Measurements from ENCODE around the gene C1QC. TPM values are rescaled to one million over a fixed set of nuclear protein-coding genes. Genes with fewer than 3 reads are reported as not detected.

C1QC gene
- total and polyA plus RNA-seq, 2 donors (not counting 1 experiment from before 2014, with no cell fraction given) = not detected

GRCh38 chr1:22670352-22670975 lies 27.0 kb downstream of the C1QC start:
- Histone ChIP-seq H3K4me2 (replicated peaks; ENCODE audit: low read depth, low read length, poor library complexity, severe bottlenecking) (no peak overlapping the region), H4K20me1 (ENCODE audit: control insufficient read depth, insufficient read depth, low read length, poor library complexity, severe bottlenecking) (no peaks in the 10 kb centered on the region), H2AFZ (ENCODE audit: insufficient read depth, low read depth, low read length, poor library complexity, severe bottlenecking) (no peak overlapping the region), H3K79me2 (ENCODE audit: control insufficient read depth, insufficient read depth, low read length) (no peaks in the 10 kb centered on the region), H3K4me1 (ENCODE audit: control insufficient read depth in 2 of 2, insufficient read depth in 2 of 2, low read length in 2 of 2) (no peaks in the 10 kb centered on the region), H3K4me3 (ENCODE audit: control extremely low read depth in 1 of 5, extremely low read depth in 1 of 5, insufficient read depth in 1 of 5, low read depth in 2 of 5, low read length in 4 of 5) (no peak overlapping the region), H3K9me3 (ENCODE audit: control extremely low read depth in 1 of 3, control insufficient read depth in 2 of 3, insufficient read depth in 1 of 3, low read length in 2 of 3) (no peaks in the 10 kb centered on the region), H3K36me3 (replicated peaks in 1 of 2; ENCODE audit: control extremely low read depth in 1 of 2, control insufficient read depth in 1 of 2, extremely low read depth in 1 of 2, insufficient read depth in 2 of 2, low read length in 1 of 2) (no peaks in the 10 kb centered on the region), H3K27ac (ENCODE audit: low read length in 2 of 2) (no peak overlapping the region), H3K9ac (ENCODE audit: low read length) (no peak overlapping the region), H3K27me3 (replicated peaks in 1 of 4; ENCODE audit: control extremely low read depth in 1 of 4, control insufficient read depth in 3 of 4, insufficient read depth in 4 of 4, low read length in 3 of 4) (peaks cover 0 to 30% (median 8%) of the 10 kb centered on the region in 4 experiments)
- CTCF ChIA-PET = no interaction called here
- H3K27ac Mint-ChIP-seq = no peak overlapping the region
- WGBS (ENCODE audit: insufficient coverage) = 65% methylated on average over 11 of the region's 12 CpGs
- DNase-seq (no peak), ATAC-seq (ENCODE audit: low read depth) (no peak)
- H3K4me1 Mint-ChIP-seq = no peaks in the 10 kb centered on the region
- TF ChIP-seq CTCF (IDR thresholded peaks at IDR 0.05) (no peak), EZH2 (IDR thresholded peaks at IDR 0.05; ENCODE audit: borderline replicate concordance, insufficient read depth, low read depth, low read length, poor library complexity, severe bottlenecking) (no peak)
- intact Hi-C loops (cut with micrococcal nuclease) = no loop called here
- H3K4me3 Mint-ChIP-seq = no peak overlapping the region
- POLR2A ChIA-PET = no interaction called here
- peaks cover 46% of the 10 kb centered on the region for H3K27me3 Mint-ChIP-seq
- no peaks in the 10 kb centered on the region for H3K9me3 Mint-ChIP-seq (ENCODE audit: insufficient read depth)

- Histone ChIP-seq H2AFZ (ENCODE audit: insufficient read depth, low read depth, low read length, poor library complexity, severe bottlenecking) (no peak overlapping the region), H4K20me1 (ENCODE audit: control insufficient read depth, insufficient read depth, low read length, poor library complexity, severe bottlenecking) (no peaks in the 10 kb centered on the region), H3K9me3 (ENCODE audit: control extremely low read depth in 1 of 3, control insufficient read depth in 2 of 3, insufficient read depth in 1 of 3, low read length in 2 of 3) (no peaks in the 10 kb centered on the region), H3K27ac (ENCODE audit: low read length in 2 of 2) (no peak overlapping the region), H3K4me3 (ENCODE audit: control extremely low read depth in 1 of 5, extremely low read depth in 1 of 5, insufficient read depth in 1 of 5, low read depth in 2 of 5, low read length in 4 of 5) (no peak overlapping the region), H3K4me2 (replicated peaks; ENCODE audit: low read depth, low read length, poor library complexity, severe bottlenecking) (no peak overlapping the region), H3K79me2 (ENCODE audit: control insufficient read depth, insufficient read depth, low read length) (no peaks in the 10 kb centered on the region), H3K36me3 (replicated peaks in 1 of 2; ENCODE audit: control extremely low read depth in 1 of 2, control insufficient read depth in 1 of 2, extremely low read depth in 1 of 2, insufficient read depth in 2 of 2, low read length in 1 of 2) (no peaks in the 10 kb centered on the region), H3K27me3 (replicated peaks in 1 of 4; ENCODE audit: control extremely low read depth in 1 of 4, control insufficient read depth in 3 of 4, insufficient read depth in 4 of 4, low read length in 3 of 4) (peaks cover 0 to 30% (median 8%) of the 10 kb centered on the region in 4 experiments), H3K9ac (ENCODE audit: low read length) (no peak overlapping the region), H3K4me1 (ENCODE audit: control insufficient read depth in 2 of 2, insufficient read depth in 2 of 2, low read length in 2 of 2) (no peaks in the 10 kb centered on the region)
- no peak for TF ChIP-seq EZH2 (IDR thresholded peaks at IDR 0.05; ENCODE audit: borderline replicate concordance, insufficient read depth, low read depth, low read length, poor library complexity, severe bottlenecking)
- no peak for TF ChIP-seq CTCF (IDR thresholded peaks at IDR 0.05)
- no peaks in the 10 kb centered on the region for H3K9me3 Mint-ChIP-seq (ENCODE audit: insufficient read depth)
- H3K4me1 Mint-ChIP-seq = no peaks in the 10 kb centered on the region
- POLR2A ChIA-PET = no interaction called here
- CTCF ChIA-PET = no interaction called here
- H3K4me3 Mint-ChIP-seq = no peak overlapping the region
- 93% methylated on average over 4 of the region's 4 CpGs for WGBS (ENCODE audit: insufficient coverage)
- DNase-seq (no peak), ATAC-seq (ENCODE audit: low read depth) (no peak)
- H3K27ac Mint-ChIP-seq = no peak overlapping the region
- intact Hi-C loops (cut with micrococcal nuclease) = no loop called here
- H3K27me3 Mint-ChIP-seq = peaks cover 48% of the 10 kb centered on the region
These were observed 28.6 kb downstream of the C1QC start for GRCh38 chr1:22671999-22672398.

Measured in B cell (primary cell).